NCI-H1436 (cell line): ENCODE results near the gene SLC6A11.

ENCODE experiments used
- DNase-seq: peaks from one replicate; lab custom pipeline; 2025; lab: John Stamatoyannopoulos, UW

Gene SLC6A11

DNA sequence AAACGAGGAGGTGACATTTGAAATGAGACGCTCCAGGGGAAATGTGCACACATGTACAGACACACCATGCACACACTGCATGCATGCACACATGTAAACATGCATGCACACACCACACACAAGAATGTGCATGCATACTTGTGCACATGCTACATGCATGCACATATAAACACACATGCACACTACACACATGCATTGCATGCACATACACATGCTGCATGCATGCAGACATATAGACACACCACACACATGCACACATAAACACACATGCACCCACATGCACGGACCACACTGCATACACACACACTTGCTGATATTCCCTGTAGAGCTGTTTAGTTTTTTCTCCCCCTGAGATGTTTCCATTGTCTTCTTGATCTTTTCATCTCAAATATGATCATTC, 138.7 kb downstream of the SLC6A11 start:
- no peak for DNase-seq

- DNase-seq, result no peak
Observed at GRCh38 chr3:10955711-10956453, 139.9 kb downstream of the SLC6A11 start.

DNA sequence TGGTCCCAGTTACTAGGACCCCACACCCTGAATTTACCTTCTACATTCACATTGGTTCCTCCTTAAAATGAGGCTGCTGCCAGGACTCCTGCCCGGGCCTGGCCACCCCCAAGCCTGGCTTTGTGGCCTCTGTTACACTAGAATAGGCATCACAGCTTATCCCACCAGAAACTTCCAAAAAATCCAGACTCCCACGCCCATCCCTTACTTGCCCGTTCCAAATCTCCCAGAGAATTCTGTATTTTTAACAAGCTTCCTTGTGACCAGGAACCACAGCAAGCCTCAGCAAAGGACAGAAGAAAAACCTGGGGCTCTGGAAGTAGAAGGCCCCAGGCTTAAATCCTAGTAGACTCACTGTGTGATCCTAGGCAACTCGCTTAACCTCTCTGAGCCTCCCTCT, 140.5 kb downstream of the SLC6A11 start:
- no peak for DNase-seq

DNA sequence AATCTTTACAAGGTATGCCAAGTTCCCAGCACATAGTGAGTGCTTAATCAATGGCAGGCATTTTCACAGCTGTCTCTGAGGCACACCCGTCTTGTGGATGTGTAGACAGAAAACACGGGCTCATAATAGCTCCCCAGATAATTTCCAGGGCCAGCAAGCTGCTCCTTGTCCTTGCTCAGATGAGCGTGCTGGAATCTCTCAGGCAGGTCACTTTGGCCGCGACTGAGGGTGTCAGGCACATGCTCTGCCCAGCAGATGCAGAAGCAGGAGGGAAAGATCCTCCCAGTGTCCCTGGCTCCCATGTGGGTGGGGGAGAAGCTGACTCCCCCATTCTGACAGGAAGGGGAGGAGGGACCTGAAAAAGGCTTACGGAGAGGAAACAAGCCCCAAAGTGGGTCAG, 141.0 kb downstream of the SLC6A11 start:
- DNase-seq, result no peak

- DNase-seq, result no peak
Observed at GRCh38 chr3:10957976-10958749, 142.1 kb downstream of the SLC6A11 start.

GRCh38 chr3:10960255-10960654, 144.2 kb downstream of the SLC6A11 start:
- DNase-seq, result no peak

- DNase-seq, result no peak
Observed at GRCh38 chr3:10961921-10962320, 145.9 kb downstream of the SLC6A11 start.

GRCh38 chr3:10962481-10963036, 146.5 kb downstream of the SLC6A11 start:
- no peak for DNase-seq

DNA sequence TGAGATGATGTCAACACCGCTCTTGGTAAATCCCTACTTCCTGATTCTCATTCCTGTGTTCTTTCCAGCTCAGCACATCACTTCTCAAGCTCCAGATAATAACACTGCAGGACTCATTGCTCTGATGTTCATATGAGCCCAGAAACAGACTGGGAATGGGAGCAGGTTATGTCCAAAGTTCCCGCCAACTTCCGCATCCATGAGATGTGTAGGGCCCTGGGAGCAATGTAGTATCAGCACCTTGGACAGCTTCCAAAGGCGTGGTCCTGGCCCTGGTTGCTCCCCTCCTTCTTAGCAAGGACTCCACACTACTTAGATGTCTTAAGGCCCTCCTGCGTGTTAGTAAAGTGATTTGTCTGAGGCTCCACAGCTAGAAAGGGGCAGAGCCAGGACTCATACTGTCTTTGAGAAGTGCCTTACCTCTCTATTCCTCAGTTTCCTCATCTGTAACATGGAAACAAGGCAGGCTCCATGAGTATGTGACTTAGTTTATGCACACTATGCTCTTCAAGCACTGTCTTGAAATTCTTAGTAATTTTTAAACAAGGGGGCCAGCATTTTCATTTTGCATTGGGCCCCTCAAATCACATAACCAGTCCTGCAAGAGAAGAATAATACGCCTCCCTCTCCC, 148.6 kb downstream of the SLC6A11 start:
- DNase-seq, result no peak

DNA sequence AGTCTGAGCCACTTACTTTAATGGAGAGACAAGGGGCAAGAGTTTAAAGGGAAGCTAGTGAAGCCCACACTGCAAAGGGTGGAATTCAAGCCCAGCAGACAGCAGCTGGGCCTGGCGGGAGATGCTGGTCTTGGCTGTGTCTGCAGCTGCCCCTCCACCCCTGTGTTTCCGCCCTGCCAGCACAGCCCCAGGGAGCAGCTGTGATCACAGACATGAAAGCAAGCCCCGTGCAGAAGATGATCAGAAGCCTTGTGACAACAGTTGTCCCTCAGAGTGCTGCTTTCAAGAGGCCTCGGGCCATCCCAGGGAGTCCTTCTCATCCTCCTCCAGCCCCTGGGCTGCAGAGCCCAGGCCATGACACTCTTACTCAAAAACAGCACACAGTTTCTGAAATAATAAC, 152.4 kb downstream of the SLC6A11 start:
- no peak for DNase-seq

- no peak for DNase-seq
Observed at GRCh38 chr3:10970306-10970960, 154.4 kb downstream of the SLC6A11 start.

GRCh38 chr3:10972072-10972782, 156.2 kb downstream of the SLC6A11 start:
- no peak for DNase-seq

- DNase-seq, result no peak
Observed at GRCh38 chr3:10973046-10973595, 157.1 kb downstream of the SLC6A11 start.

- DNase-seq, result no peak
Observed at GRCh38 chr3:10974131-10974530, 158.1 kb downstream of the SLC6A11 start.

- no peak for DNase-seq
Observed at GRCh38 chr3:10974746-10975375, 158.8 kb downstream of the SLC6A11 start.

DNA sequence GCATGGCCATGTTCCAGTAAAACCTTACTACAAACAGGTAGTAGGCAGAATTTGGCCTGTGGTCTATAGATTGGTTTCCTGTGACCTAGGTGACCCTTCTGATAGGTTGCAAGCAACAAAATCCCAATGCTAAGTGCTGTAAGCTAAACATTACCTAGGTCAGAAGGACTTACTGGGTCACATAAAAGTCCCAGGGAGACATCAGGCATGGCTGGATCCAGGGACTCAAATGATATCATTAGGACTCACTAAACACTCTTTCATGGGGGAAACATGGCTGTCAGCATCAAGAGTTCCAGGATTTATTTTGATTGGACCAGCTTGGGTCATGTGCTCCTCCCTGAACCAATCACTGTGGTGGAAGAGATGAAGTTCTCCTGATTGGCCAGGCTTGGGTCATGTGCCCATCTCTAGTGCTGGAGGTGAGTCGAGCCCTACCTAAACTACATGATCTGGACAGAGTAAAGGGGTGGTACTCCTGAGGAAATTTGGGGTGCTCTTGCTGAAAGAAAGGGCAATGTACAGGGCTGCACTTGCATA, 159.7 kb downstream of the SLC6A11 start:
- DNase-seq, result no peak

DNA sequence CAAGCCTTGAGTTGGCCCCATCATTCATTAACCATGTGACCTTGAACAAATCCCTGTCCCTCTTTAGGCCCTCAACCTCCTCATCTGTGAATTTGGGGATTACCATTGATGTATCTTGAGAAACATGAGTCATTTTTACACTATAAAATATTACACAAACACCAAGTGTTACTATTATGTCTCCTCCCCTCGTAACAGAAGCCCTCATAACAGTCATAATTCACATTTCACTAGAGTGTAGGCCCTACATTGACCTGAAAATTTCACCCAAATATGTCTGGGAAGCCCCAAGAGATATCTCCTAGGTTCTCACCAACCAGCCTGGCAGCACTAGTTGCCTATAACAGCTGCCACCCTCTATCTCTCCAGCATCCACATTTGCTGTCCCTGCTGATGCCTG, 160.7 kb downstream of the SLC6A11 start:
- DNase-seq, result no peak

GRCh38 chr3:10977892-10978510, 162.0 kb downstream of the SLC6A11 start:
- DNase-seq, result no peak

GRCh38 chr3:10978956-10979355, 162.9 kb downstream of the SLC6A11 start:
- no peak for DNase-seq

DNA sequence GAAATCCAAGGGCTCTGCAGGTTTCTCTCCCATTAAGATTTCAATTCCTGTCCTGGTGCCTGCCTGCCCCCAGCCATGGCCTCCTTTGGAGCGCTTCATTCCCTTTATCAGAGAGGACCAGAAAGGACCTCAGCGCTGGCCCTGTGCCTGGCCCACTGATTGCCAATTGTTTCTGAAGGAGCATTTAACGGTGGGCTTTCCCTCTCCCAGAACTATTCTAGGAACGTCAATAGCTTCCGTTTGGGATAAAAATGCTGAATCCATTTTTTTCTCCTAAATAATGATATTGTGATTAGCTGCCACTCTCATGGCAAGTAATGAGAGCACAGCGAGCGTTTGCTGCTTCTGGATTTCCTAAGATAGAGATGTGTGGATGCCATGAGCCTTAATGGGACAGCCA, 164.3 kb downstream of the SLC6A11 start:
- DNase-seq, result no peak
